CD14-positive monocyte (primary cell): ENCODE results near the gene BCAP29. TPM values are rescaled to one million over a fixed set of nuclear protein-coding genes. Genes with fewer than 3 reads are reported as not detected.

Experiments
- DNase-seq, 3 donors: peaks; one replicate each; pipeline ENCODE4 v3.0.0-alpha.2; 2011 to 2022
- H2AFZ ChIP-seq: 2 replicates; pipeline ENCODE4 v1.6.0; 2012; ENCODE audit warnings: mild to moderate bottlenecking, low read depth, low read length, inconsistent platforms; ENCODE audit not compliant: insufficient read depth, poor library complexity, severe bottlenecking
- H3K27ac ChIP-seq, 2 donors: 1 replicate in 1 of 2; 2 replicates in 1 of 2; pipeline ENCODE4 v1.5.1; 2012 to 2013; ENCODE audit warnings: low read length in 2 of 2, control low read depth in 1 of 2, inconsistent platforms in 1 of 2, low read depth in 1 of 2, mild to moderate bottlenecking in 1 of 2
- H3K27me3 ChIP-seq, 2 donors: one replicate each; pipeline versions ENCODE4 v1.6.0 to v1.6.1; 2011 to 2013; ENCODE audit warnings: low read length in 2 of 2; ENCODE audit not compliant: control insufficient read depth in 2 of 2, insufficient read depth in 2 of 2
- H3K36me3 ChIP-seq, 2 donors: replicated peaks in 1 of 2; 1 replicate in 1 of 2; 2 replicates in 1 of 2; pipeline versions ENCODE4 v1.5.1 to v1.6.1; 2012 to 2013; ENCODE audit warnings: low read length in 2 of 2, control low read depth in 1 of 2, inconsistent platforms in 1 of 2, mild to moderate bottlenecking in 1 of 2; ENCODE audit not compliant: insufficient read depth in 2 of 2, control insufficient read depth in 1 of 2
- H3K4me1 ChIP-seq, 2 donors: 1 replicate in 1 of 2; 2 replicates in 1 of 2; pipeline versions ENCODE4 v1.5.1 to v1.6.1; 2012 to 2013; ENCODE audit warnings: low read length in 2 of 2, control low read depth in 1 of 2, inconsistent platforms in 1 of 2, mild to moderate bottlenecking in 1 of 2, moderate library complexity in 1 of 2; ENCODE audit not compliant: insufficient read depth in 2 of 2, control insufficient read depth in 1 of 2
- H3K4me2 ChIP-seq: replicated peaks from 2 replicates; pipeline ENCODE3; 2012; ENCODE audit warnings: low read length, moderate library complexity, mild to moderate bottlenecking; ENCODE audit not compliant: poor library complexity, severe bottlenecking; ENCODE audit errors: extremely low read depth
- H3K4me3 ChIP-seq, 3 experiments: fragments of 200-600 bp in 1 of 3; sonication (generic) in 1 of 3; replicated peaks in 1 of 3; 1 replicate in 2 of 3; 2 replicates in 1 of 3; pipeline ENCODE4 v1.5.1; 2011 to 2013; ENCODE audit warnings: low read length in 3 of 3, mild to moderate bottlenecking in 3 of 3, control low read depth in 2 of 3, low read depth in 2 of 3, inconsistent platforms in 1 of 3, moderate library complexity in 1 of 3
- H3K79me2 ChIP-seq: 2 replicates; pipeline ENCODE4 v1.6.0; 2012; ENCODE audit warnings: mild to moderate bottlenecking, control low read depth, inconsistent platforms, low read length, moderate library complexity; ENCODE audit not compliant: insufficient read depth
- H3K9ac ChIP-seq: 2 replicates; pipeline ENCODE4 v1.6.0; 2017; ENCODE audit warnings: low read length, mild to moderate bottlenecking; ENCODE audit not compliant: insufficient read depth, poor library complexity, severe bottlenecking
- H3K9me3 ChIP-seq, 2 donors: replicated peaks in 1 of 2; 1 replicate in 1 of 2; 2 replicates in 1 of 2; pipeline versions ENCODE4 v1.5.1 to v1.6.1; 2012 to 2013; ENCODE audit warnings: low read length in 2 of 2, control low read depth in 1 of 2; ENCODE audit not compliant: control insufficient read depth in 1 of 2, insufficient read depth in 1 of 2
- H4K20me1 ChIP-seq: 2 replicates; pipeline ENCODE4 v1.6.0; 2012; ENCODE audit warnings: mild to moderate bottlenecking, low read length, control low read depth, moderate library complexity; ENCODE audit not compliant: insufficient read depth
- H3K27ac Mint-ChIP-seq, 7 donors: one replicate each; pipeline ENCODE4 v1.8.0; 2020; ENCODE audit warnings: mild to moderate bottlenecking in 7 of 7, mixed read lengths in 7 of 7, moderate library complexity in 6 of 7, inconsistent platforms in 2 of 7
- H3K27me3 Mint-ChIP-seq, 3 donors: one replicate each; pipeline ENCODE4 v1.8.0; 2021 to 2022; ENCODE audit warnings: low read depth in 3 of 3, mild to moderate bottlenecking in 3 of 3, mixed read lengths in 3 of 3, moderate library complexity in 3 of 3, inconsistent platforms in 1 of 3
- H3K36me3 Mint-ChIP-seq, 2 donors: one replicate each; pipeline ENCODE4 v1.8.0; 2020; ENCODE audit warnings: mixed read lengths in 2 of 2, inconsistent platforms in 1 of 2, mild to moderate bottlenecking in 1 of 2
- H3K4me1 Mint-ChIP-seq: one replicate; pipeline ENCODE4 v1.8.0; 2020; ENCODE audit warnings: mild to moderate bottlenecking, mixed read lengths
- H3K4me3 Mint-ChIP-seq, 2 donors: one replicate each; pipeline ENCODE4 v1.8.0; 2020; ENCODE audit warnings: mild to moderate bottlenecking in 2 of 2, mixed read lengths in 2 of 2, moderate library complexity in 1 of 2
- H3K9me3 Mint-ChIP-seq, 7 donors: one replicate each; pipeline ENCODE4 v1.8.0; 2020 to 2022; ENCODE audit warnings: mixed read lengths in 7 of 7, mild to moderate bottlenecking in 6 of 7, moderate library complexity in 6 of 7, inconsistent platforms in 2 of 7
- CTCF ChIP-seq: fragments of 200-600 bp; IDR thresholded peaks from one replicate; pipeline ENCODE4 v1.8.0; 2022; ENCODE audit warnings: antibody characterized with exemption, mild to moderate bottlenecking
- WGBS: methylation state at CpG from one replicate; pipeline ENCODE4 v1.1.5; 2013; ENCODE audit warnings: missing lambda C conversion rate; ENCODE audit not compliant: insufficient coverage; 5-methylcytosine and 5-hydroxymethylcytosine counted together
- intact Hi-C, 2 donors: fragments of 100-400 bp; cut with micrococcal nuclease; formaldehyde crosslinking; loops; one replicate each; pipeline versions ENCODE4 v1.15.0 to v1.15.1; 2023
- polyA plus RNA-seq, 3 donors: library from polyadenylated mRNA; depleted of rRNA in 1 of 3; unstranded in 2 of 3; stranded (reverse) in 1 of 3; fragments of 300-500 nt in 2 of 3; fragments of >200 nt in 1 of 3; fragmentation: Illumina TruSeq in 2 of 3; gene quantifications; 1 replicate in 2 of 3; 2 replicates in 1 of 3; pipeline ENCODE4 v1.2.3, GENCODE V29; 2012 to 2021

BCAP29 gene
- polyA plus RNA-seq, 3 donors: 35.2 to 76.0 (median 58.8) TPM

DNA sequence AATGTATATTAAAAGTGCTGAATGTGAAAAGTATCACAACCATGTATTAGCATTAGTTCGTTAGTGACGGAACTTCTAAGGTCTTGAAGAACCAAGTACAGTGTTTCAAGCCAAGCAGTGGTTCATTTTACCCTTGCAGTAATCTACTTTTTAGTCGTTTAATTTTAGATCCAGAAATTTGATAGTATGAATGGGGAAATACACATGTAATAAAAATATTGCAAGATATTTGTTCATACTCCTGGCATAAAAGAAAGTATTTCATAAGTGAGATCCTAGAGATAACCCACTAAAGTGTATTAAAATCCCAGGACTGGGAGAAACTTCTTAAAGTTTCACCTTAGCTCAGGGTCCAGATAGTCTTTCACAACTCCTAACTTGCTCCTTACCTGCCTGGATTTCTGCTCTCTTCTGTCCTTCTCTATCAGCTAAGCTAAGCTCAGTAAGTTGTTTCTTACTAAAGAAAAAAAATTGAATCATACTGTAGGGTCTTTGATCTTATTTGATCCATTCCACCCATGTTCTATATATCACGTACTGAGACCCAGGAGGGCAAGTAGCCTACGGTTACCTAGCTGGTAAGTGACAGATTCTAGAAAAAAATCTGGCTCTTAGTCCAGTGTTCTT lies 1.5 kb downstream of the BCAP29 start:
- H3K9me3 Mint-ChIP-seq: peaks cover 0 to 2% (median 0%) of the 10 kb centered on the region in 7 donors
- H3K4me3 ChIP-seq: no peak overlapping the region
- peak overlapping the region in 1 of 7 donors; percentile 33 for H3K27ac Mint-ChIP-seq
- no peak for TF ChIP-seq CTCF
- H3K9ac ChIP-seq: no peak overlapping the region
- intact Hi-C loops: no loop called here
- H3K27me3 ChIP-seq: no peaks in the 10 kb centered on the region
- peaks cover 5% of the 10 kb centered on the region for H3K79me2 ChIP-seq
- WGBS: no CpG with 5 or more reads among the region's 5 CpGs
- H3K9me3 ChIP-seq: no peaks in the 10 kb centered on the region
- H3K36me3 ChIP-seq: peaks cover 9 to 25% of the 10 kb centered on the region in 2 donors
- H3K27me3 Mint-ChIP-seq: peaks cover 0 to 2% (median 0%) of the 10 kb centered on the region in 3 donors
- no peak for DNase-seq
- H3K36me3 Mint-ChIP-seq: peaks cover 18 to 24% of the 10 kb centered on the region in 2 donors
- H3K4me2 ChIP-seq: no peak overlapping the region
- H3K4me1 Mint-ChIP-seq: peaks cover 19% of the 10 kb centered on the region
- H3K4me3 Mint-ChIP-seq: no peak overlapping the region
- H3K27ac ChIP-seq: no peak overlapping the region
- peaks cover 9 to 15% of the 10 kb centered on the region in 2 donors for H3K4me1 ChIP-seq
- no peaks in the 10 kb centered on the region for H4K20me1 ChIP-seq
- no peak overlapping the region for H2AFZ ChIP-seq

- Histone ChIP-seq H3K9ac (no peak overlapping the region), H3K36me3 (peaks cover 12 to 28% of the 10 kb centered on the region in 2 donors), H3K27me3 (no peaks in the 10 kb centered on the region), H3K27ac (no peak overlapping the region), H2AFZ (no peak overlapping the region), H3K4me2 (no peak overlapping the region), H3K9me3 (no peaks in the 10 kb centered on the region), H3K79me2 (peaks cover 5% of the 10 kb centered on the region), H3K4me1 (peaks cover 9 to 15% of the 10 kb centered on the region in 2 donors), H3K4me3 (no peak overlapping the region), H4K20me1 (no peaks in the 10 kb centered on the region)
- Mint-ChIP-seq H3K27me3 (peaks cover 0 to 2% (median 0%) of the 10 kb centered on the region in 3 donors), H3K4me3 (no peak overlapping the region), H3K27ac (no peak overlapping the region), H3K36me3 (peaks cover 22 to 26% of the 10 kb centered on the region in 2 donors), H3K9me3 (peaks cover 0 to 2% (median 0%) of the 10 kb centered on the region in 7 donors), H3K4me1 (peaks cover 19% of the 10 kb centered on the region)
- TF ChIP-seq CTCF: no peak
- intact Hi-C loops: no loop called here
- DNase-seq: no peak
- WGBS: no CpG with 5 or more reads among the region's 2 CpGs
Measured at GRCh38 chr7:107582875-107583274, 2.8 kb downstream of the BCAP29 start.
